Psoas muscle (tissue), 8 donors: ENCODE data around the gene ZSWIM6. TPM values are rescaled to one million over a fixed set of nuclear protein-coding genes. Genes with fewer than 3 reads are reported as not detected.

Experiments used
- ATAC-seq, 4 donors: fragments of 200-7000 bp; cut with Tn5 transposase; one replicate each; pipeline ENCODE4 v1.9.1; 2020; ENCODE audit warnings: moderate library complexity in 3 of 4, mild to moderate bottlenecking in 2 of 4
- DNase-seq, 2 donors: peaks; one replicate each; pipeline ENCODE4 v3.0.0-alpha.2; 2020
- H3K27ac ChIP-seq: fragments of 200-600 bp; one replicate; pipeline ENCODE4 v1.8.0; 2022
- H3K27me3 ChIP-seq, 3 donors: fragments of 200-600 bp in 1 of 3; one replicate each; pipeline versions ENCODE4 v1.6.1 to v1.8.0; 2013 to 2022; ENCODE audit warnings: low read length in 2 of 3, mild to moderate bottlenecking in 2 of 3, moderate library complexity in 1 of 3; ENCODE audit not compliant: insufficient read depth in 3 of 3
- H3K36me3 ChIP-seq, 2 donors: fragments of 200-600 bp in 1 of 2; one replicate each; pipeline versions ENCODE4 v1.6.1 to v1.8.0; 2013 to 2022; ENCODE audit warnings: low read depth in 1 of 2, mild to moderate bottlenecking in 1 of 2, moderate library complexity in 1 of 2; ENCODE audit not compliant: insufficient read depth in 1 of 2
- H3K4me1 ChIP-seq: fragments of 200-600 bp; one replicate; pipeline ENCODE4 v1.8.0; 2022
- H3K4me3 ChIP-seq: fragments of 200-600 bp; one replicate; pipeline ENCODE4 v1.8.0; 2022; ENCODE audit warnings: mild to moderate bottlenecking
- H3K9me3 ChIP-seq: fragments of 200-600 bp; one replicate; pipeline ENCODE4 v1.8.0; 2022
- CTCF ChIP-seq: fragments of 200-600 bp; IDR thresholded peaks from one replicate; pipeline ENCODE4 v1.8.0; 2022; ENCODE audit warnings: antibody characterized with exemption
- WGBS, 3 donors: extraction: QIAGEN DNeasy Blood & Tissue Kit; methylation state at CpG; one replicate each; pipeline versions ENCODE4 v1.1.6 to v1.1.7; 2013; 5-methylcytosine and 5-hydroxymethylcytosine counted together
- intact Hi-C, 2 donors: fragments of 100-400 bp; cut with DNase I; formaldehyde crosslinking; loops; one replicate each; pipeline versions ENCODE4 v1.11.0 to v1.14.2; 2022
- polyA plus RNA-seq, 3 donors: library from polyadenylated mRNA; stranded (reverse); fragments of 200-250 nt; gene quantifications; one replicate each; pipeline ENCODE4 v1.2.3, GENCODE V29; 2013
- total RNA-seq, 4 donors: library from RNA; stranded (reverse); fragmentation: NEBNext Ultra II Directional in 2 of 4; extraction: Animal tissue kit (Norgen Biotek cat#: 25700) in 2 of 4; gene quantifications; one replicate each; pipeline versions ENCODE4 v1.2.1 to v1.2.4, GENCODE V29; 2021 to 2023
- donor health status: healthy with polysubstance abuse.
- donor health status: DM: no; HTN: no; CAD: no; lungs with moderate emphysema.
- donor health status: Bipolar disorder and iron deficiency.
- donor health status: healthy.
- donor health status: DM: yes; HTN: yes; CAD: no.
- donor health status: DM: no; HTN: no; CAD: no.
- donor health status: DM: no; HTN: no; CAD: no.
- donor health status: DM: yes; HTN: yes; CAD: no.

The ZSWIM6 gene
- total and polyA plus RNA-seq, 7 donors = 1.4 to 6.3 (median 4.0) TPM

GRCh38 chr5:61471352-61471751, 139.3 kb downstream of the ZSWIM6 start:
- no peak for ATAC-seq
- intact Hi-C loops = no loop called here

GRCh38 chr5:61472172-61472958, 140.3 kb downstream of the ZSWIM6 start:
- WGBS, 3 donors = 80 to 82% (median 81%) methylated on average over 7 of the region's 7 CpGs
- ATAC-seq (no peak), DNase-seq (no peak)
- Histone ChIP-seq H3K27ac (no peak overlapping the region), H3K36me3 (no peaks in the 10 kb centered on the region), H3K4me1 (peaks cover 1% of the 10 kb centered on the region), H3K9me3 (no peaks in the 10 kb centered on the region), H3K27me3 (no peaks in the 10 kb centered on the region), H3K4me3 (no peak overlapping the region)
- no peak for TF ChIP-seq CTCF
- intact Hi-C loops = no loop called here

More at GRCh38 chr5:61471352-61471751, 139.3 kb downstream of the ZSWIM6 start:
- DNase-seq = no peak
- TF ChIP-seq CTCF = no peak
- Histone ChIP-seq H3K27ac (no peak overlapping the region), H3K4me1 (peaks cover 9% of the 10 kb centered on the region), H3K9me3 (no peaks in the 10 kb centered on the region), H3K4me3 (no peak overlapping the region), H3K36me3 (no peaks in the 10 kb centered on the region), H3K27me3 (no peaks in the 10 kb centered on the region)
- WGBS, 3 donors = 93 to 100% (median 94%) methylated on average over 1 of the region's 1 CpG

GRCh38 chr5:61474746-61475145, 142.7 kb downstream of the ZSWIM6 start:
- no peak for TF ChIP-seq CTCF
- ATAC-seq (no peak), DNase-seq (no peak)
- no peaks in the 10 kb centered on the region for H3K36me3 ChIP-seq
- H3K4me1 ChIP-seq = no peaks in the 10 kb centered on the region
- H3K27ac ChIP-seq = no peak overlapping the region
- H3K9me3 ChIP-seq = no peaks in the 10 kb centered on the region
- H3K4me3 ChIP-seq = no peak overlapping the region
- 96 to 98% (median 96%) methylated on average over 4 of the region's 4 CpGs for WGBS, 3 donors
- no peaks in the 10 kb centered on the region for H3K27me3 ChIP-seq
- intact Hi-C loops = no loop called here

GRCh38 chr5:61477788-61478187, 145.7 kb downstream of the ZSWIM6 start:
- Histone ChIP-seq H3K4me3 (no peak overlapping the region), H3K9me3 (no peaks in the 10 kb centered on the region), H3K27me3 (no peaks in the 10 kb centered on the region), H3K4me1 (no peaks in the 10 kb centered on the region), H3K27ac (no peak overlapping the region), H3K36me3 (no peaks in the 10 kb centered on the region)
- ATAC-seq = no peak
- WGBS, 3 donors = 40 to 68% (median 59%) methylated on average over 2 of the region's 2 CpGs
- intact Hi-C loops = no loop called here
- no peak for TF ChIP-seq CTCF
- no peak for DNase-seq
